Heart left ventricle (tissue), 16 donors: ENCODE data around the gene KPTN. TPM values are rescaled to one million over a fixed set of nuclear protein-coding genes. Genes with fewer than 3 reads are reported as not detected.

Experiments
- ATAC-seq, 4 donors: fragments of 200-7000 bp; cut with Tn5 transposase; one replicate each; pipeline ENCODE4 v1.9.1; 2020 to 2022; ENCODE audit warnings: moderate library complexity in 4 of 4, mild to moderate bottlenecking in 3 of 4, moderate number of reproducible peaks in 1 of 4
- DNase-seq, 5 donors: peaks; one replicate each; pipeline ENCODE4 v3.0.0-alpha.2; 2020
- H3K27ac ChIP-seq, 12 donors: fragments of 200-600 bp; sonication (generic) in 4 of 12; one replicate each; pipeline versions ENCODE4 v1.5.0 to v1.8.0; 2016 to 2022; ENCODE audit warnings: mild to moderate bottlenecking in 2 of 12
- H3K27me3 ChIP-seq, 9 donors: fragments of 200-600 bp; sonication (generic) in 2 of 9; one replicate each; pipeline versions ENCODE4 v1.5.1 to v1.8.0; 2016 to 2022; ENCODE audit warnings: mild to moderate bottlenecking in 3 of 9
- H3K36me3 ChIP-seq, 9 donors: fragments of 200-600 bp; sonication (generic) in 2 of 9; one replicate each; pipeline versions ENCODE4 v1.5.0 to v1.8.0; 2018 to 2022; ENCODE audit warnings: mild to moderate bottlenecking in 2 of 9
- H3K4me1 ChIP-seq, 12 donors: fragments of 200-600 bp; sonication (generic) in 4 of 12; one replicate each; pipeline versions ENCODE4 v1.5.0 to v1.8.0; 2016 to 2022; ENCODE audit warnings: mild to moderate bottlenecking in 3 of 12
- H3K4me3 ChIP-seq, 12 donors: fragments of 200-600 bp; sonication (generic) in 4 of 12; one replicate each; pipeline versions ENCODE4 v1.5.0 to v1.8.0; 2017 to 2022; ENCODE audit warnings: mild to moderate bottlenecking in 9 of 12, moderate library complexity in 4 of 12
- H3K9me3 ChIP-seq, 12 donors: fragments of 200-600 bp; sonication (generic) in 4 of 12; one replicate each; pipeline versions ENCODE4 v1.5.0 to v1.8.0; 2016 to 2022; ENCODE audit warnings: mild to moderate bottlenecking in 1 of 12
- POLR2A ChIP-seq, 2 donors: fragments of 450-650 bp; IDR thresholded peaks; one replicate each; pipeline ENCODE4 v1.6.1; 2017; ENCODE audit warnings: antibody characterized with exemption in 2 of 2, mild to moderate bottlenecking in 2 of 2, moderate library complexity in 2 of 2
- WGBS, 4 donors: extraction: QIAGEN DNeasy Blood & Tissue Kit in 2 of 4; methylation state at CpG; one replicate each; pipeline versions ENCODE4 v1.1.5 to v1.1.7; 2013 to 2018; 5-methylcytosine and 5-hydroxymethylcytosine counted together
- intact Hi-C, 10 donors: fragments of 100-400 bp; cut with DNase I; formaldehyde crosslinking; loops; one replicate each; pipeline versions ENCODE4 v1.11.1 to v1.14.2; 2022
- polyA plus RNA-seq, 2 donors: library from polyadenylated mRNA; stranded (reverse); fragments of 200-250 nt; gene quantifications; one replicate each; pipeline ENCODE4 v1.2.3, GENCODE V29; 2013
- total RNA-seq, 9 donors: library from RNA; depleted of rRNA in 2 of 9; stranded (reverse); fragments of >200 nt in 2 of 9; fragmentation: NEBNext Ultra II Directional in 3 of 9; extraction: Animal tissue kit (Norgen Biotek cat#: 25700) in 3 of 9; gene quantifications; one replicate each; pipeline versions ENCODE4 v1.1.0 to v1.2.4, GENCODE V29; 2016 to 2023
- TF ChIP-seq, protein P1 (sequence below), 12 donors: fragments of 200-600 bp; sonication (generic) in 4 of 12; IDR thresholded peaks; one replicate each; pipeline versions ENCODE4 v1.5.0 to v1.8.0; 2018 to 2022; ENCODE audit warnings: antibody characterized with exemption in 12 of 12, mild to moderate bottlenecking in 5 of 12
- donor health status: ischemic (EF 13 %, LVEDD 7.1; RV severe dilation, severe dysfunction).
- donor health status: healthy with polysubstance abuse.
- donor health status: DM: no; HTN: yes; CAD: no.
- donor health status: DM: no; HTN: no; CAD: no.
- donor health status: ischemic (EF 25% LVEDD 6.9; RV normal size, moderate dysfunction).
- donor health status: ischemic (EF 25% LVEDD 5.7; RV mildly dilated, moderate dysfunction).
- donor health status: healthy.
- donor health status: DM: yes; HTN: yes; CAD: no.
- donor health status: ischemic (EF 35%, LVEDD 5.7; RV mildly dilated, moderate dysfunction).
- donor health status: nonischemic (EF 11% LVEDD 7.7; RV severe dilation, severe dysfunction).
- donor health status: DM: yes; HTN: yes; CAD: no.
- donor health status: PGD.
- donor health status: ischemic (EF 29% LVEDD 5.4; RV normal size, mild dysfunction).
- donor health status: nonischemic (EF 23%, LVEDD 6.1; RV moderate dilation, normal function).

The KPTN gene
- total and polyA plus RNA-seq, 11 donors: 3.2 to 15.8 (median 7.8) TPM

- 50 to 63% (median 57%) methylated on average over 11 to 12 of the region's 12 CpGs for WGBS, 4 donors
- Histone ChIP-seq H3K4me1 (peaks cover 21 to 88% (median 72%) of the 10 kb centered on the region in 12 donors), H3K9me3 (no peaks in the 10 kb centered on the region), H3K36me3 (peaks cover 0 to 28% (median 0%) of the 10 kb centered on the region in 9 donors), H3K27me3 (no peaks in the 10 kb centered on the region), H3K4me3 (peak overlapping the region in 3 of 12 donors; percentile 1 to 29 (median 16)), H3K27ac (peak overlapping the region in 11 of 12 donors; percentile 49 to 99 (median 82))
- intact Hi-C loops: loop anchor here in 5 of 10 donors (5.0 to 10.0 kb wide), 3 partner anchors 97 to 187 kb away; partner anchors contain the start of gene BICRA (in 2 of the 5)
- TF ChIP-seq POLR2A (IDR thresholded peaks at IDR 0.05): no peak
- TF ChIP-seq, protein P1, sequence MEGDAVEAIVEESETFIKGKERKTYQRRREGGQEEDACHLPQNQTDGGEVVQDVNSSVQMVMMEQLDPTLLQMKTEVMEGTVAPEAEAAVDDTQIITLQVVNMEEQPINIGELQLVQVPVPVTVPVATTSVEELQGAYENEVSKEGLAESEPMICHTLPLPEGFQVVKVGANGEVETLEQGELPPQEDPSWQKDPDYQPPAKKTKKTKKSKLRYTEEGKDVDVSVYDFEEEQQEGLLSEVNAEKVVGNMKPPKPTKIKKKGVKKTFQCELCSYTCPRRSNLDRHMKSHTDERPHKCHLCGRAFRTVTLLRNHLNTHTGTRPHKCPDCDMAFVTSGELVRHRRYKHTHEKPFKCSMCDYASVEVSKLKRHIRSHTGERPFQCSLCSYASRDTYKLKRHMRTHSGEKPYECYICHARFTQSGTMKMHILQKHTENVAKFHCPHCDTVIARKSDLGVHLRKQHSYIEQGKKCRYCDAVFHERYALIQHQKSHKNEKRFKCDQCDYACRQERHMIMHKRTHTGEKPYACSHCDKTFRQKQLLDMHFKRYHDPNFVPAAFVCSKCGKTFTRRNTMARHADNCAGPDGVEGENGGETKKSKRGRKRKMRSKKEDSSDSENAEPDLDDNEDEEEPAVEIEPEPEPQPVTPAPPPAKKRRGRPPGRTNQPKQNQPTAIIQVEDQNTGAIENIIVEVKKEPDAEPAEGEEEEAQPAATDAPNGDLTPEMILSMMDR (IDR thresholded peaks at IDR 0.05): peak in 2 of 12 donors; percentile 6 to 15
- peak in 2 of 5 donors; percentile 28 to 52 for DNase-seq
- no peak for ATAC-seq
Observed at GRCh38 chr19:47510516-47511127, 26.6 kb upstream of the KPTN start.

DNA sequence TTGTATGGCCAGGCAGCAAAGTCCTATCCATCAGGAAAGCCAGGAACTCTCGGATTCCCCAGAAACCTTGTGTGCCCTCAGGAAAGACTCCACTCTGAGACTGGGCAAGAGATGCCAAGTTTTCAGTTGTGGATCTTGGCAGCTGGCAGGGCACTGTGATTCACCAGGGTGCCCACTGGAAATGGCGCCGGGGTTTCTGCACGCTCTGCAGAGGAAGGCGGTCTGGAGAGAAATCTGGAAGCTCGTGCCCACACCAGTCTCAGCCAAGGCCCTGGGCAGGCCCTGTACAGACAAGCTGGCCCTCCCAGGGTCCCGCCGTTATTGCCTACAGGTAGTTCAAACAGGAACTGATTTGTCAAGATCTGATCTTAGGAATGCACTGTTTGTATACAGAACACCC, 26.0 kb upstream of the KPTN start:
- DNase-seq (peak in 3 of 5 donors; percentile 49 to 68 (median 67)), ATAC-seq (peak in 2 of 4 donors; percentile 35 to 39)
- Histone ChIP-seq H3K27me3 (no peaks in the 10 kb centered on the region), H3K36me3 (peaks cover 0 to 33% (median 3%) of the 10 kb centered on the region in 9 donors), H3K9me3 (no peaks in the 10 kb centered on the region), H3K4me3 (peak overlapping the region in 1 of 12 donors; percentile 1), H3K27ac (peak overlapping the region in 11 of 12 donors; percentile 47 to 99 (median 82)), H3K4me1 (peaks cover 21 to 91% (median 72%) of the 10 kb centered on the region in 12 donors)
- no peak for TF ChIP-seq POLR2A (IDR thresholded peaks at IDR 0.05)
- TF ChIP-seq, protein P1 (IDR thresholded peaks at IDR 0.05): no peak
- 28 to 48% (median 43%) methylated on average over 7 to 8 of the region's 8 CpGs for WGBS, 4 donors
- intact Hi-C loops: loop anchor here in 5 of 10 donors (5.0 to 10.0 kb wide), 3 partner anchors 97 to 187 kb away; partner anchors contain the start of gene BICRA (in 2 of the 5)

DNA sequence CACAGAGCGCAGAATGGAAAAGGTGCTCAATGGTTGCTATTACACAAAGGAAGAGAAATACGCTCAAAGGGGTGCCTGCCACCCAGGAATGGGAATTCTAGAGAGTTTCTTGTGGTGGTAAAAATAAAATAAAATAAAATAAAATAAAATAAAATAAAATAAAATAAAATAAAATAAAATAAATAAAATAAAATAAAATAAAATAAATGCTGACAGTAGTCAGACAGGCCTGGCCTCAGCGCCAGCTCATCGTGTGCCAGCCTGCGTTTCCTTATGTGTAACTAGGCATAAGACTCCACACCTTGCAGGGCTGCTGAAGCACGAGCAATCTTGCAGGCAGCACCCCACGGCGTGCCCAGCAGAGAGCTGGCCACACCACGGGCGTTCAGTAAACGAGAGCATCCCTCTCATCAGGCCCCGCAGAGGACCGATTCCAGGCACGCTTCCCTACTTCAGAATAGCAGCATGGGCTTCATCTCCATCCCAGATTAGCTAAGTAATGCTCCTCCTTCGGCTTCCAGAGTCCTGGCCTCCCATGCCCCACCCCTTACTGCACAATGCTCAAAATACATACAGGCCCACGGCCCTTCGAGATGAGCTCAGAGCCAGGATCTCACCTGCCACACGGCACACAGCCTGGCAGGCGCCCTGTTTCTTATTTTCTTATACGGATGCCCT, 25.3 kb upstream of the KPTN start:
- Histone ChIP-seq H3K36me3 (peaks cover 0 to 40% (median 3%) of the 10 kb centered on the region in 9 donors), H3K4me3 (no peak overlapping the region), H3K27me3 (no peaks in the 10 kb centered on the region), H3K4me1 (peaks cover 21 to 91% (median 72%) of the 10 kb centered on the region in 12 donors), H3K9me3 (no peaks in the 10 kb centered on the region), H3K27ac (peak overlapping the region in 11 of 12 donors; percentile 25 to 99 (median 82))
- ATAC-seq (no peak), DNase-seq (peak in 2 of 5 donors; percentile 23 to 24)
- TF ChIP-seq, protein P1 (IDR thresholded peaks at IDR 0.05): no peak
- no peak for TF ChIP-seq POLR2A (IDR thresholded peaks at IDR 0.05)
- intact Hi-C loops: no loop called here
- 50 to 72% (median 65%) methylated on average over 20 of the region's 20 CpGs for WGBS, 4 donors

DNA sequence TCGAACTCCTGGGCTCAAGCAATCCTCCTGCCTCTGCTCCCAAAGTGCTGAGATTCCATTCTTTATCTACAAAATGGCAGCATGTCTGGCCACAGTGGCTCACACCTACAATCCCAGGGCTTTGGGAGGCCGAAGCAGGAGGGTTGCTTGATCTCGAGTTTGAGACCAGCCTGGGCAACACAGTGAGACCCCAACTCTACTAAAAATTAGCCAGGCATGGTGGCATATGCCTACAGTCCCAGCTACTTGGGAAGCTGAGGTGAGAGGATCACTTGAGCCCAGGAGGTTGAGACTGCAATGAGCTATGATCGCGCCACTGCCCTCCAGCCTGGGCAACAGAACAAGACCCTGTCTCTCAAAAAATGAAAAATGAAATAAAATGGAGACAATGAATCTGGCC, 24.7 kb upstream of the KPTN start:
- no peak for ATAC-seq
- Histone ChIP-seq H3K27ac (peak overlapping the region in 6 of 12 donors; percentile 57 to 99 (median 79)), H3K27me3 (no peaks in the 10 kb centered on the region), H3K4me3 (no peak overlapping the region), H3K36me3 (peaks cover 0 to 46% (median 7%) of the 10 kb centered on the region in 9 donors), H3K4me1 (peaks cover 21 to 89% (median 70%) of the 10 kb centered on the region in 12 donors), H3K9me3 (no peaks in the 10 kb centered on the region)
- DNase-seq: peak in 1 of 5 donors; percentile 5
- no peak for TF ChIP-seq POLR2A (IDR thresholded peaks at IDR 0.05)
- TF ChIP-seq, protein P1 (IDR thresholded peaks at IDR 0.05): no peak
- 87 to 96% (median 92%) methylated on average over 5 of the region's 5 CpGs for WGBS, 4 donors
- intact Hi-C loops: no loop called here
